T47D (cell line): ENCODE measurements around the gene MMP17.
A peak's percentile ranks its signal among the peaks of the same experiment; 100 is the strongest.

ENCODE experiments used
- DNase-seq, 2 experiments: peaks; one replicate each; pipeline versions ENCODE4 v3.0.0 to v3.0.0-alpha.2; 2011 to 2012; ENCODE audit warnings: low read depth in 1 of 2, low spot score in 1 of 2
- JUND ChIP-seq: IDR thresholded peaks from 2 replicates; pipeline ENCODE4 v1.6.1; 2012; ENCODE audit warnings: low read depth
- in situ Hi-C: cut with HindIII; loops from 2 replicates; pipeline ENCODE4 v1.10.0; 2016; ENCODE audit warnings: low sequenced_read_pairs, low pct_unique_long_range_greater_than_20kb

Gene MMP17

GRCh38 chr12:131828671-131829355, 620 bp downstream of the MMP17 start:
- no peak for TF ChIP-seq JUND
- DNase-seq, result no peak
- in situ Hi-C loops, result no loop called here

DNA sequence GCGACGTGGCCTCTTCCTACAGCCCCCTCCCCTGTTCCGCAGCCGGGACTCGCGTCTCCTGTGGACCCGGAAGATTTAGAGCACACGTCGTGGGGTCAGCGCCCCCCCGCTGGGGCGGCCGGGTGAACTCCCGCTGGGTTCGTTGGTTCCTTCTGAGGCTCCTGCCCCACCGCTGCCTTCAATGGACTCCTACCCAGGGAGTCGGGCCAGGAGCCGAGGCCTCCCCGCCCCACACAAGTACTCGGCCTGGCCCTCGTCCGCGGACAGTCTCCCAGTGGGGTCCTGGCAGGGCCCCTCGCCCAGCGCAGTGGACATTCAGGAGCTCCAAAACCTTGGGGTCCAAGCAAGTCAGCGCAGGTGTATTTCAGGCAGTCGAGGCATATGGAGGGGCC, 1.2 kb downstream of the MMP17 start:
- DNase-seq, result peak in 1 of 2 experiments; percentile 64
- in situ Hi-C loops, result no loop called here
- TF ChIP-seq JUND, result no peak

DNA sequence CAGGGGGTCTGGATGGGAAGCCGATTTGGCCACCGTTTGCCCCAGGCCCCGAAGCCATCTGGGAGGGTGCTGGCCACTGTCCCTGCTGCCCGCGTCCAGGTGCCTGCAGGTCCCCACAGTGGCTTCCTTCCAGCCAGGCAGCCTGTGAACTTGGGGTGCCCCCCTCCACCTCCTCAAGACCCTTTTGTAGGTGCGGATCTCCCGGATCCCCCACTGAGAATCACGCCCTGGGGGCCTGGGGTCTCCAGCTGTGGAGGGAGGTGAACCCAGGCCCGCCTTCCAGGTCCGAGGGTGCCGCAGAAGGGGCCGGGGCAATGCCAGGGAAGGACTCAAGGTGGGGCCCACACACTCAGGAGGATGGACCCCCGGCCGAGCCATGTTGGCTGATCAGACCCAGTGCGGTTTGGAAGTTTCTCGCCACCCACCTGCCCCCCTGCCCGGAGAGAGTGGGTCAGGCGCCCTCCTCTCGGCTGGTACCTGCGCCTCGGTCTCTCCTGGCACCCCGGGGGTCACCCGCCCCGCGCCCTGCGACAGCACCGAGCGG, 1.7 kb downstream of the MMP17 start:
- no peak for TF ChIP-seq JUND
- no peak for DNase-seq
- in situ Hi-C loops, result no loop called here

GRCh38 chr12:131830335-131830913, 2.2 kb downstream of the MMP17 start:
- DNase-seq, result peak; percentile 73 to 96
- TF ChIP-seq JUND, result no peak
- in situ Hi-C loops, result no loop called here

DNA sequence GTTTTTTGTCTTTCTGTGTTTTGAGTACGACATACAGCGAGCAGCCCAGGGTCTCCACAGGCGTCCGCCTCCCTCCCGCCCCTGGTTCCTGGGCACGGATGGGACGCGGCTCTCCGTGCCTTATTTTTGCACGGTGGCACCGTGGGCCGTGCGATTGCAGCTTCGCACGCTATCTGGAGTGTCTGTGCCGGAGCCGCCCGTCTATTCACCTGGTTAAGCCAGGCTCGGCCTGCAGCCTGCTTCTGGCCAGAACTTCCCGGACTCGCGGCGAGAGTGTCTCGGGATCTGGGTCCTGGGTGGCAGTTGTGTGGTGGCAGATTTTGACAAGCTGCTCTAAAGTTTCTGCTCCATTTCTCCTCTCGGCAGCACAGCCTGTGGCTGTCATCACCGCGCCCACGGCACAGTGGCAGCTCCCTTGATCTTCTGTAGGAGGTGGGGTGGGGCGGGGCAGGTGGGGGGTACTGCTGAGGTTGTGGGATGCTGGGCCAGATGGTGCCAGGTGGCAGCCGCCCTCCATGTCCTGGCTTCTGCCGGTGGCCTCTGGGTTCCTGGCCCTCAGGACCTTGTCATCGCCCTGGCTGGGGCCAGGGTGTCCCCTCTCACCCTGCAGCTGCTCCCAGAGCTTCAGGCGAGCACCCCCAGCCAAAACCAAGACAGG, 2.9 kb downstream of the MMP17 start:
- peak in 1 of 2 experiments; percentile 61 for DNase-seq
- no peak for TF ChIP-seq JUND
- in situ Hi-C loops, result no loop called here

DNA sequence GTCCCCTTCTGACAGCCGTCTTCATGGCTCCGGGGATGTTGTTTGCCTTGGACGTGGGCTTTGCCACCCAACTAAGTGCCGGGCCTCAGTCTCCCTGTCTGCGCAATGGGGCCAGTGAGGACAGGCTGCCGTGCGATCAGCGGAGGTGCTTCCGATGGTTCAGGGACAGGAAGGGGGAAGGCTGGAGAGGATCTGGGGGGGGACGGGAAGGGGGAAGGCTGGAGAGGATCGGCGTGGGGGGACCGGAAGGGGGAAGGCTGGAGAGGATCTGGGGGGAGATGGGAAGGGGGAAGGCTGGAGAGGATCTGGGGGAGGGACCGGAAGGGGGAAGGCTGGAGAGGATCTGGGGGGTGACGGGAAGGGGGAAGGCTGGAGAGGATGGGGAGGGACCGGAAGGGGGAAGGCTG, 3.4 kb downstream of the MMP17 start:
- in situ Hi-C loops, result no loop called here
- peak; percentile 41 to 92 for DNase-seq
- TF ChIP-seq JUND, result no peak

DNA sequence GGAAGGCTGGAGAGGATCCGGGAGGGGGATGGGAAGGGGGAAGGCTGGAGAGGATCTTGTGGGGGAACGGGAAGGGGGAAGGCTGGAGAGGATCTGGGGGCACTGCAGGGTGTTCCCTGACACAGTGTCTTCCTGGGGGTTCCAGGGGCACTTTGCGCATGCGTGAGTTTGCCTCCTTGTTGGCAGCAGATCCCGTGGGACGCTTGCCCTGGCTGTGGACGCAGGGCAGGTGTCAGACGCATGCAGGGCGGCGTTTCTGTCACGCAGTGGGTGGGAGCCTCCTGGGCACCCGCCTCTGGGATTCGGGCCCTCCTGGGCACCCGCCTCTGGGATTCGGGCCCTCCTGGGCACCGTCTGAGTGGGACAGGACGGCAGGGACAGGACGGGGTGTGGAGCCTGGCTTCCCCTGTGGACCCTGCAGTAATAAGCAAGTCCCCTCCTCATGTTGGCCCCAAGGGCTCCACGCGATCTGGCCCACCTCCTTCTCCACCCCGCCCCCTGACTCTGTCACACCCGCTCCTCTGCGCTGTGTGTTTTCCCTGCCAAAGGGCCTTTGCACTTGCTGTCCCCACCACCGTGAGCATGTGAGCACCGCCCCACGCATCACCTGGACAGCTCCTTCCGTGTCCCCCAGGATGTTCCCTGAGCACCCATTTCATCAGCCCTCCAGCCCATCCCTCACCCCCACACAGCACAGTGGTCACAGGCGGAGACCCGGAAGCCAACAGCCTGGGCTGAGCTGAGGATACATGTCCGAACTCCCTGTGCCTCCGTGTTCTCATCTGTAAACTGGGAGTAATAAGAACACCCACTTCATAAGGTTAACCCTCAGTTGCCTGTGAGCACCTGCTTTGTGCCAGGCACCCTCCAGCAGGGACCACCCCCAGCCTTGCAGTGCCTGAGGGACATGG, 4.4 kb downstream of the MMP17 start:
- in situ Hi-C loops, result no loop called here
- peak; percentile 87 to 95 for DNase-seq
- no peak for TF ChIP-seq JUND

GRCh38 chr12:131833288-131833895, 5.2 kb downstream of the MMP17 start:
- DNase-seq, result no peak
- TF ChIP-seq JUND, result no peak
- in situ Hi-C loops, result no loop called here

DNA sequence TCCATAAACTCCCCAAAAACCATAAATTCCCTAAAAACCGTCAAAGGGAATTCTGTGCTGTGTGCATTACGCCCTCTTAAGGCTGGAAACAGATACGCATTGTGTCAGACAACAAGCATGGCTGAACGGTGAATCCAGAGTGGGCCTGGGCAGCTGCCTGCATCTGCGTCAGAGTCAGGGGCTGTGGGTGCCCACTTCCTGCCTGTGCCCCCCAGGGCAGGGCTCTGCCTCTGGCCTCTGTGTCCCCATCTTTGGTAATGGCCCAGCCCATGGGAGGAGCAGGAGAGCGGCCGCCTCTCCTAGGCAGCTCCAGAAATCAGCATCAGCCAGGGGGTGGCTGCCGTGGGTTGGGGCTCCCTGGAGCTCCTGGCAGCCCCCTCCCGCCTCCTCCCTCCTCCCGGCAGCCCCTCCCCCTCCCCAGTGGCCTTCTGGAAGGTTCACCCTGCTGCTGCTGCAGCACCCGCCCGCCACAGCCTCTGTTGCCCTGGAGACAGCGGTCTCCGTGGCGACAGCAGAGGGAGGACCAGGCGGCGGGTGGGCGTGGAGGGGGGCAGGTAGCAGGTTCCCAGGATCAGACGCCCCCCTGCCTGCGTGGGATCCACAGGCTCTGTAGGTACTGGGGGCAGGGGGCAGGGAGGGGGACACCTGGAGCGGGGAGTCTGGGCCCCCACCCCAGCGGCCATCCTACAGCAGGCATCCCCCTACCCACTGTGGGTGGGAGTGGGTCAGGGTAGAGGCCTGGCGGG, 5.9 kb downstream of the MMP17 start:
- no peak for TF ChIP-seq JUND
- in situ Hi-C loops, result no loop called here
- DNase-seq, result peak in 1 of 2 experiments; percentile 49

DNA sequence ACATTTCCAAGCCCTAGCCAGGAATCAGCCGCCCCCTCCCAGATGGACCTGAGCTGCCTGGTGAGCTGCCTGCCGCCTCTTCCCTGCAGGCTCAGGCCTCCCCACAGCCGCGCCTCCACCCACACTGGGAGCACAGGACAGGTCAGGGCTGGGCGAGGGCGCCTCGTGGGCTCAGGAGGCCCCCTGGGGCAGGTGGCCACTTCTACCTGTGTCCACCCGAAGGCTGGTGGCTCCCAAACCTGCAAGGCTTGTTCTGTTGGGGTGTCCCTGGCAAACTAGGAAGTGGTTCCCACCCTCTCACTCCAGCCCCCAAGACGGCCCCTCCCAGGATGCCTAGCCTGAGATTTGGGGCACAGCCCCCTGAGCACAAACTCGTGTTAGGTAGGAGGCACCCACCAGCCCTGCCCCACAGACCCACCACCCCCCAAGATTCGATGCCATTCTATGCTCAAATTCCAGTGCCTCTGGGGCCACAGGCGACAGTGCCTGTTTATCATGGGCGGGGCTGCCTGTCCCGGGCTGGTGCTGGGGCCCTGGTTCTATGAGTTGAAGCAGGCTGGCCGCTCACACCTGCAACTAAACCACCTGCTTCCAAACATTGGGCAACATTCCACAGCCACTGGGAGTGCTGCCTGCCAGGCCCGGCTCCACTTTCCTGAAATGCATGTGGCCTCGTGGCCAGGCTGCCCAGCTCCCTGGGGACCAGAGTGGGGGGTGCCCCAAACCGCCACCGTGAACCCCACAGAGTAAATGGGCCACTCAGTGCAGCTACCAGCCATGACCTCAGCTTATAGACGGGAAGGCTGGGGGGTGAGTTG, 6.8 kb downstream of the MMP17 start:
- no peak for TF ChIP-seq JUND
- DNase-seq, result peak in 1 of 2 experiments; percentile 92
- in situ Hi-C loops, result no loop called here

DNA sequence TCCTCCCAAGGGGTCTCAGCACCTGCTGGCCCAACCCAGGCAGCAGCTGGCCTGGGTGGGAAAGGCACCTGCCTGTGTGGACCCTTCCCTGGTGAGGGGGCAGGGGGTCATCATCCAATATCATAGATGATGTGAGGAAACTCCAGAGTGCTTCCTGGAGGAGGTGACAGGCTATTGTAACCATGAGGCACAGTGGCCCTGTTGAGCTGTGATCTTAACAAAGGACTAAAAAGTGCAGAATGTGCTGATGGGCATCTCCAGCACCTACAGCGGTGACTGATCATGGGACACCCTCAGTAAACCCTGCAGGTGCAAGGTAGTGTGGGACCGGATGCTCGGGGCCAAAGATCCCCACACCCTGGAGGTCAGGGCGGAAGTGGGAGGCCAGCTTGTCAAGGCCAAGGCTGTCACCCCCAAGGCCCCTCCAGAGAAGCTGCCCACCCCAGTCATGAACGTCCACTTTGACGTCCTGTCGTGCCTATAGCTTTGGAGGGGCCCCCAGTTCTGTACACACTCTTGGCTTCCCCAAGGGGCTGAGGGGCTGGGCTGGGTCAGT, 7.5 kb downstream of the MMP17 start:
- no peak for TF ChIP-seq JUND
- no peak for DNase-seq
- in situ Hi-C loops, result no loop called here
